Measurements from ENCODE around the gene FOXK2. TPM values are rescaled to one million over a fixed set of nuclear protein-coding genes. Genes with fewer than 3 reads are reported as not detected.

The FOXK2 gene
- total and polyA plus RNA-seq, 2 donors (not counting 3 experiments of a cell fraction or from before 2014, with no cell fraction given), result 33.4 to 79.3 TPM

DNA sequence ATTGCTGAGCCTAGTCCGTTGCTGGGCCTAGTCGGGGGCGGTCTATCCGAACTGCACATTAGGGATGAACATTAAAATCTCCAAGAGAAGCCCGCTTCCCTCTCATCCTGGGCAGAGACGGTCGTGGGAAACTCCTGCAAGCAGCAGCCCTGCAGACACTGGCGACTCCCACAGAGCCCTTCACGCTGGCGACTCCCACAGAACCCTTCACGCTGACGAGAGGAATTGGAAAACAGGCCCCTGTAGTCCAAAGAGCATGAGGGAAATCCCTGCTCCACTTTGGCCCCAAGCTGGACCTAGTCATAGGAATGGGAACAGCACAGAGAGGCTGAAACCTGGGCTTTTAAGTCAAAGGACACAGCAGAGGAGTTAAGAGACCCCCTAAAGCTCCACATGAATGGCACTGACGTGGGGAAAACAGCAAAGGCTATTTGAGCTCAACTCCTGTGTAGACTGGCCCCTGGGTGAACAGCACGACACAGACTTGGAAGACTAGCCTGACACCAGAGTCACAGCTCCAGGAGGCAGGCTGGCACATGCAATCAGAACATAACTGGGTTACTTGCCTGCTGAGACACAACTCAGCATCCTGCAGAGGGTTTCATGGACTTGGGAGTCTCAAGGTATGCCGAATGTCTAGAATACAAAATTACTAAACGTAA is 86.5 kb downstream of the FOXK2 start:
- POLR2A ChIA-PET, result no interaction called here
- Histone ChIP-seq H3K4me1 (ENCODE audit: control insufficient read depth, extremely low read depth, insufficient read depth, low read length) (peaks cover 27% of the 10 kb centered on the region), H3K9ac (replicated peaks; ENCODE audit: extremely low read depth, insufficient read depth, low read length) (no peak overlapping the region), H3K27me3 (ENCODE audit: control insufficient read depth in 2 of 2, insufficient read depth in 2 of 2, low read length in 2 of 2) (no peaks in the 10 kb centered on the region), H3K79me2 (ENCODE audit: control insufficient read depth, insufficient read depth, low read length) (peaks cover 5% of the 10 kb centered on the region), H3K4me2 (ENCODE audit: insufficient read depth, low read length) (no peak overlapping the region), H3K9me1 (replicated peaks; ENCODE audit: control insufficient read depth, extremely low read depth, insufficient read depth, low read length) (no peaks in the 10 kb centered on the region), H3K36me3 (ENCODE audit: control insufficient read depth in 2 of 2, extremely low read depth in 1 of 2, insufficient read depth in 2 of 2, low read length in 2 of 2) (peaks cover 3 to 16% of the 10 kb centered on the region in 2 experiments), H2AFZ (ENCODE audit: low read depth, low read length) (no peak overlapping the region), H3K27ac (ENCODE audit: insufficient read depth, low read depth, low read length) (no peak overlapping the region), H4K20me1 (replicated peaks; ENCODE audit: control insufficient read depth, extremely low read depth, insufficient read depth, low read length) (no peaks in the 10 kb centered on the region), H3K9me3 (replicated peaks; ENCODE audit: control insufficient read depth, insufficient read depth, low read length) (no peaks in the 10 kb centered on the region), H3K4me3 (replicated peaks in 1 of 3; ENCODE audit: insufficient read depth in 1 of 3, low read depth in 1 of 3, low read length in 3 of 3) (no peak overlapping the region)
- TF ChIP-seq POLR2A (IDR thresholded peaks at IDR 0.05; ENCODE audit: low read depth, low read length) (no peak), EZH2 (IDR thresholded peaks at IDR 0.05; ENCODE audit: borderline replicate concordance, low read depth, low read length, severe bottlenecking) (no peak), JUN (IDR thresholded peaks at IDR 0.05; ENCODE audit: borderline replicate concordance, insufficient read depth, insufficient read length, low read depth) (no peak), POLR2AphosphoS5 (IDR thresholded peaks at IDR 0.05; ENCODE audit: insufficient read depth, low read depth, low read length) (no peak), MYC (IDR thresholded peaks at IDR 0.05; ENCODE audit: low read depth, low read length) (no peak), GATA2 (IDR thresholded peaks at IDR 0.05; ENCODE audit: insufficient read depth, insufficient read length, low read depth, low read length) (no peak), FOS (IDR thresholded peaks at IDR 0.05; ENCODE audit: borderline replicate concordance, insufficient read depth, low read length) (no peak)
- TF ChIP-seq, protein P1, sequence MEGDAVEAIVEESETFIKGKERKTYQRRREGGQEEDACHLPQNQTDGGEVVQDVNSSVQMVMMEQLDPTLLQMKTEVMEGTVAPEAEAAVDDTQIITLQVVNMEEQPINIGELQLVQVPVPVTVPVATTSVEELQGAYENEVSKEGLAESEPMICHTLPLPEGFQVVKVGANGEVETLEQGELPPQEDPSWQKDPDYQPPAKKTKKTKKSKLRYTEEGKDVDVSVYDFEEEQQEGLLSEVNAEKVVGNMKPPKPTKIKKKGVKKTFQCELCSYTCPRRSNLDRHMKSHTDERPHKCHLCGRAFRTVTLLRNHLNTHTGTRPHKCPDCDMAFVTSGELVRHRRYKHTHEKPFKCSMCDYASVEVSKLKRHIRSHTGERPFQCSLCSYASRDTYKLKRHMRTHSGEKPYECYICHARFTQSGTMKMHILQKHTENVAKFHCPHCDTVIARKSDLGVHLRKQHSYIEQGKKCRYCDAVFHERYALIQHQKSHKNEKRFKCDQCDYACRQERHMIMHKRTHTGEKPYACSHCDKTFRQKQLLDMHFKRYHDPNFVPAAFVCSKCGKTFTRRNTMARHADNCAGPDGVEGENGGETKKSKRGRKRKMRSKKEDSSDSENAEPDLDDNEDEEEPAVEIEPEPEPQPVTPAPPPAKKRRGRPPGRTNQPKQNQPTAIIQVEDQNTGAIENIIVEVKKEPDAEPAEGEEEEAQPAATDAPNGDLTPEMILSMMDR (IDR thresholded peaks at IDR 0.05; ENCODE audit: extremely low read depth in 1 of 2, insufficient read depth in 1 of 2, low read depth in 1 of 2, low read length in 2 of 2), result no peak
- TF ChIP-seq, protein P2, sequence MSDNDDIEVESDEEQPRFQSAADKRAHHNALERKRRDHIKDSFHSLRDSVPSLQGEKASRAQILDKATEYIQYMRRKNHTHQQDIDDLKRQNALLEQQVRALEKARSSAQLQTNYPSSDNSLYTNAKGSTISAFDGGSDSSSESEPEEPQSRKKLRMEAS (IDR thresholded peaks at IDR 0.05; ENCODE audit: insufficient read depth, insufficient read length), result no peak
- CTCF ChIA-PET, result no interaction called here
- dilution Hi-C loops (cut with MboI; ENCODE audit: extremely low pct_ligation_motif_present, low sequenced_read_pairs) (no loop called here), intact Hi-C loops (cut with micrococcal nuclease) (no loop called here)
- FAIRE-seq (no peak), DNase-seq (ENCODE audit: low read depth, low spot score) (no peak)
- no TSS peak for BruUV-seq (replicated peaks)

All from endothelial cell of umbilical vein (primary cell).